ENCODE data around the gene COL23A1. TPM values are rescaled to one million over a fixed set of nuclear protein-coding genes. Genes with fewer than 3 reads are reported as not detected.

The COL23A1 gene
- total and polyA plus RNA-seq, 2 donors (not counting 1 experiment from before 2014, with no cell fraction given), result 0.20 TPM; not detected in 1

DNA sequence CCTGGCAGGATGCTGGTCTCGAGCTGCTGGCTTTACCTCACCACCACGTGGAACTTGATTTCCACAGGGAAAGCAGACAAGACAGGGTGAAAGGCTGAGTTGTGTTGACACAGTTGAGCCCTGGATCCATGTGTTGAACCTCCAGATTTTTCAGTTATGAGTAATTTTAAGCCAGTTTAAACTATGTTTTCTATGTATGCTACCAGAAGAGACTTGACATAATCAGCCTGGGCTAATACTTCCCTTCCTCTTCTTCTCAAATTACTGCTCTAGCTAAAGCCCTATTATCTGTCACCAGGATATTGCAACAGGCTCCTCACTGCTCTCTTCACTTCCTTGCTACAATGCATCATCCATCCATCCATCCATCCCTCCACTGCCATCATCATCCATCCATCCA, 345.6 kb downstream of the COL23A1 start:
- whole genome bisulfite sequencing (ENCODE audit: insufficient coverage), result 100% methylated on average over 1 of the region's 2 CpGs
- ChIA-PET POLR2A (no interaction called here), CTCF (interaction anchor here (1.9 kb wide), 1 partner anchor 10 kb away, joined by 6 read pairs; no protein-coding TSS in a partner anchor)
- Mint-ChIP-seq H3K4me1 (peaks cover 28% of the 10 kb centered on the region), H3K4me3 (no peak overlapping the region), H3K27me3 (no peaks in the 10 kb centered on the region), H3K9me3 (ENCODE audit: insufficient read depth) (no peaks in the 10 kb centered on the region), H3K27ac (no peak overlapping the region)
- Histone ChIP-seq H3K79me2 (ENCODE audit: control insufficient read depth, insufficient read depth, low read length) (no peaks in the 10 kb centered on the region), H2AFZ (ENCODE audit: insufficient read depth, low read depth, low read length, poor library complexity, severe bottlenecking) (no peak overlapping the region), H3K27me3 (replicated peaks in 1 of 4; ENCODE audit: control extremely low read depth in 1 of 4, control insufficient read depth in 3 of 4, insufficient read depth in 4 of 4, low read length in 3 of 4) (no peaks in the 10 kb centered on the region), H3K4me3 (ENCODE audit: control extremely low read depth in 1 of 5, extremely low read depth in 1 of 5, insufficient read depth in 1 of 5, low read depth in 2 of 5, low read length in 4 of 5) (no peak overlapping the region), H3K27ac (ENCODE audit: low read length in 2 of 2) (no peak overlapping the region), H3K9me3 (ENCODE audit: control extremely low read depth in 1 of 3, control insufficient read depth in 2 of 3, insufficient read depth in 1 of 3, low read length in 2 of 3) (peaks cover 0 to 5% (median 0%) of the 10 kb centered on the region in 3 donors), H4K20me1 (ENCODE audit: control insufficient read depth, insufficient read depth, low read length, poor library complexity, severe bottlenecking) (no peaks in the 10 kb centered on the region), H3K36me3 (replicated peaks in 1 of 2; ENCODE audit: control extremely low read depth in 1 of 2, control insufficient read depth in 1 of 2, extremely low read depth in 1 of 2, insufficient read depth in 2 of 2, low read length in 1 of 2) (no peaks in the 10 kb centered on the region), H3K4me1 (ENCODE audit: control insufficient read depth in 2 of 2, insufficient read depth in 2 of 2, low read length in 2 of 2) (peaks cover 31 to 45% of the 10 kb centered on the region in 2 donors), H3K9ac (ENCODE audit: low read length) (no peak overlapping the region), H3K4me2 (replicated peaks; ENCODE audit: low read depth, low read length, poor library complexity, severe bottlenecking) (no peak overlapping the region)
- DNase-seq, result no peak
- no peak for ATAC-seq (ENCODE audit: low read depth)
- intact Hi-C loops (cut with micrococcal nuclease), result loop anchor here (10.0 kb wide), 1 partner anchor 1450 kb away; the partner anchor contains the start of gene CANX
- TF ChIP-seq EZH2 (IDR thresholded peaks at IDR 0.05; ENCODE audit: borderline replicate concordance, insufficient read depth, low read depth, low read length, poor library complexity, severe bottlenecking), result no peak

DNA sequence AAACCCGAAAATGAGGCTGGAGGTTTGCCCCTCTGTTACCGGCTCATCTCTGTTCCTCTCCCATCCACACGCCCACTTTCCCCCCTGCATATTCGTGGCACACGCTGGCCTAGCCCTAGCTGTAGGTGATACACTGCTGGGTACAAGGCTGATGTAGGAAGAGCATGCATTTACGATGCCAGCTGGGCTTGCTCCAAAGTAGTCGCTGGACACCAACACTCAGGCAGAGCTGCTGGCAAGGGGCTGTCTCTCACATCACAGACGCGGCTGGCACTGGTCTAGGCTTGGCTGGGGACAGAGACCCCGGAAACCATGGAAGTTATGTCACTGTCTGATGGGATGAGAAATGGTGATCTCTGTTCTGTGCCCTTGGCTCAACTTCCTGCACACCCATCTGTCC, 347.8 kb downstream of the COL23A1 start:
- intact Hi-C loops (cut with micrococcal nuclease), result loop anchor here (10.0 kb wide), 1 partner anchor 1452 kb away; the partner anchor contains the start of gene CANX
- Histone ChIP-seq H3K9me3 (ENCODE audit: control extremely low read depth in 1 of 3, control insufficient read depth in 2 of 3, insufficient read depth in 1 of 3, low read length in 2 of 3) (peaks cover 0 to 5% (median 0%) of the 10 kb centered on the region in 3 donors), H3K27me3 (replicated peaks in 1 of 4; ENCODE audit: control extremely low read depth in 1 of 4, control insufficient read depth in 3 of 4, insufficient read depth in 4 of 4, low read length in 3 of 4) (no peaks in the 10 kb centered on the region), H3K4me1 (ENCODE audit: control insufficient read depth in 2 of 2, insufficient read depth in 2 of 2, low read length in 2 of 2) (peaks cover 37 to 45% of the 10 kb centered on the region in 2 donors), H3K36me3 (replicated peaks in 1 of 2; ENCODE audit: control extremely low read depth in 1 of 2, control insufficient read depth in 1 of 2, extremely low read depth in 1 of 2, insufficient read depth in 2 of 2, low read length in 1 of 2) (no peaks in the 10 kb centered on the region), H3K4me2 (replicated peaks; ENCODE audit: low read depth, low read length, poor library complexity, severe bottlenecking) (no peak overlapping the region), H2AFZ (ENCODE audit: insufficient read depth, low read depth, low read length, poor library complexity, severe bottlenecking) (no peak overlapping the region), H3K27ac (ENCODE audit: low read length in 2 of 2) (no peak overlapping the region), H3K79me2 (ENCODE audit: control insufficient read depth, insufficient read depth, low read length) (no peaks in the 10 kb centered on the region), H3K4me3 (ENCODE audit: control extremely low read depth in 1 of 5, extremely low read depth in 1 of 5, insufficient read depth in 1 of 5, low read depth in 2 of 5, low read length in 4 of 5) (no peak overlapping the region), H3K9ac (ENCODE audit: low read length) (no peak overlapping the region), H4K20me1 (ENCODE audit: control insufficient read depth, insufficient read depth, low read length, poor library complexity, severe bottlenecking) (no peaks in the 10 kb centered on the region)
- Mint-ChIP-seq H3K27ac (peak overlapping the region; percentile 12), H3K4me3 (no peak overlapping the region), H3K9me3 (ENCODE audit: insufficient read depth) (no peaks in the 10 kb centered on the region), H3K4me1 (peaks cover 42% of the 10 kb centered on the region), H3K27me3 (no peaks in the 10 kb centered on the region)
- ChIA-PET POLR2A (no interaction called here), CTCF (interaction anchor here (1.9 kb wide), 1 partner anchor 7 kb away, joined by 6 read pairs; no protein-coding TSS in a partner anchor)
- ATAC-seq (ENCODE audit: low read depth) (no peak), DNase-seq (no peak)
- TF ChIP-seq EZH2 (IDR thresholded peaks at IDR 0.05; ENCODE audit: borderline replicate concordance, insufficient read depth, low read depth, low read length, poor library complexity, severe bottlenecking), result no peak
- TF ChIP-seq, protein P1, sequence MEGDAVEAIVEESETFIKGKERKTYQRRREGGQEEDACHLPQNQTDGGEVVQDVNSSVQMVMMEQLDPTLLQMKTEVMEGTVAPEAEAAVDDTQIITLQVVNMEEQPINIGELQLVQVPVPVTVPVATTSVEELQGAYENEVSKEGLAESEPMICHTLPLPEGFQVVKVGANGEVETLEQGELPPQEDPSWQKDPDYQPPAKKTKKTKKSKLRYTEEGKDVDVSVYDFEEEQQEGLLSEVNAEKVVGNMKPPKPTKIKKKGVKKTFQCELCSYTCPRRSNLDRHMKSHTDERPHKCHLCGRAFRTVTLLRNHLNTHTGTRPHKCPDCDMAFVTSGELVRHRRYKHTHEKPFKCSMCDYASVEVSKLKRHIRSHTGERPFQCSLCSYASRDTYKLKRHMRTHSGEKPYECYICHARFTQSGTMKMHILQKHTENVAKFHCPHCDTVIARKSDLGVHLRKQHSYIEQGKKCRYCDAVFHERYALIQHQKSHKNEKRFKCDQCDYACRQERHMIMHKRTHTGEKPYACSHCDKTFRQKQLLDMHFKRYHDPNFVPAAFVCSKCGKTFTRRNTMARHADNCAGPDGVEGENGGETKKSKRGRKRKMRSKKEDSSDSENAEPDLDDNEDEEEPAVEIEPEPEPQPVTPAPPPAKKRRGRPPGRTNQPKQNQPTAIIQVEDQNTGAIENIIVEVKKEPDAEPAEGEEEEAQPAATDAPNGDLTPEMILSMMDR (IDR thresholded peaks at IDR 0.05), result no peak
- 86% methylated on average over 5 of the region's 10 CpGs for WGBS (ENCODE audit: insufficient coverage)

Data from B cell (primary cell).